ENCODE measurements around the gene FTO.

Gene FTO

DNA sequence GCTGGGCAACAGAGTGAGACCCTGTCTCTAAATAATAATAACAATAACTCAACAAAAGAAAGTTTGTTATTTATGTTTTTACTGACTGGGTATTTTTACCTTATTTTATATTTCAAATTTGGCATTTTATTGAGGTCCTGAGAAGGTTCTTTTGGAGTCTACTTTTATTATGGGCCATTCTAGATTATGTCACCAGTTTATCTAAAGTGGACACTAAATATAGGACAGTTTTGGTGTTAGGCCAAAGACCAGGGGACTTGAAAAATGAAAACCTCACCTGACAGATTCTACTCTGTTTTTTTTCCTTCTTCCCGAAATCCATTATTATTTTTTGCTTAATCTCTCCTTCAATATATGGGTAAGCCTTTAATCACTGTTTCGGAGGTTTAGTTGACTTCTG is 8.1 kb downstream of the FTO start:
- no peak for DNase-seq

DNA sequence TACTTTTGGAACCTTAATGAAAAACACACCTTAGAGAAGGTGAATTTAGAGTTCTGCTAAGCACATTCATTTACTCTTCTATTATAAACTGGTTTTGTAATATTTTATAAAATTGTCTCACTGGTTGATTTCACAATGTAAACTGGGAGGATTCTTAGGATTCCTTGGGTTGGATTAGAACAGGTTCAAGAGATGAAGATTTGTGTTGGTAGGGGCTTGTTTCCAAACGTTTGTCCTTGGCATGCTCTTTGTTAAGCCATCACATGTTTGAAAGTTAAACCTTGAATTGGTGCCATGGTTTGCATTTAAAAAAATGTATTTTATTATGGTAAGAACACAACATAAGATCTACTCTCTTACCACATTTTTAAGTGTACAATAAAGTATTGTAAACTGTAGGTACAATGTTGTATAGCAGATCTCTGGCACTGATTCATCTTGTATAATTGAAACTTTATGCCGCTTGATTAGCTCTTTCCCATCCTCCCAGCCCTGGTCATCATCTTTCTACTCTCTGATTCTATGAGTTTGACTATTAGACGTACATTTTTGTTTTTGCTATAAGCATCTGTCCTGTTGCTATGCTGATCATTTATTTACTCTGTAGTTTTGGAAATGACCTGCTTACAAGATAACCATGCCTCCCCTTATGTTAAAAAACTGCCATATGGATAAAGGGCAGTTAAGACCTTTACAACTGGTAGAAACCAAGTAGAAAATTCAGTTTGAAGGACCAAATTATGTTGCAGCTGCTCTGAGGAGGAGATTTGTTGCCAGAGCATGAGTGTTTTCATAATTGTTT is 9.6 kb downstream of the FTO start:
- DNase-seq = no peak

DNA sequence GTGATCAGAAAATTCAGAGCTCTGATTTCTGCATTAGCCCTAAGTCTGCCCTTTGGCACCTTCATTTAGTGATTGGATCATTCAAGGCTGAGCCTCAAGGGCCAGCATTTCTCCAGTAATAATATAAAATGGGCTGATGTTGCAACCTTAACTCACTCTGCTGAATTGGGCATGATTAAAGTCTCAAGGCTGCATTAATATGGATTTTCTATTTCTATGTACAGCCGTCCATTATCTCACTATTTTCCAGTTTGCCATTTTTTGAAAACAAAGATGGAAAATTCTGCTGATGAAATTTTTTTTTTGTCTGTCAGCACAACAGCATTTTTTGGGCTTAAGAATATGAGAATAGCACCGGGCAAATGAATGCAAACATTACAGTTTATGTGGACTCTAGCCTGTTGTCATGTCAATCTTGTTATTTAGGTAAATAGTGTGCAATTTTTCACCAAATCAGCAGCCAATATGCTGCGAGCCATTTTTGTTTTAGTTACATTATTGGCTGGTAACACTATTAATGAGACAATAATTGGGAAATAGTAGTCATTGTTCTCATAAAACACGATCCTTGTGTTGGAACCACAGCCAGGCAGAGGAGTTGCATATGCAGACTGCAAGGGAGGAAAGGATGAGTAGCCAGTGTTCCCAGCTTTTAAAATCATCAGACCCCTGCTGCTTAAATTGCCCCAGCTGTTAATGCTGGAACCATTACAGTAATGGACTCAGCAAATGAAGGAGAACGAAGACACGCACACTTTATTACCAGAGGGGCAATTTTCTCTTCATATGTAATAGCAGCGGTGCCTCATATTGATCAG is 10.5 kb downstream of the FTO start:
- no peak for DNase-seq

DNA sequence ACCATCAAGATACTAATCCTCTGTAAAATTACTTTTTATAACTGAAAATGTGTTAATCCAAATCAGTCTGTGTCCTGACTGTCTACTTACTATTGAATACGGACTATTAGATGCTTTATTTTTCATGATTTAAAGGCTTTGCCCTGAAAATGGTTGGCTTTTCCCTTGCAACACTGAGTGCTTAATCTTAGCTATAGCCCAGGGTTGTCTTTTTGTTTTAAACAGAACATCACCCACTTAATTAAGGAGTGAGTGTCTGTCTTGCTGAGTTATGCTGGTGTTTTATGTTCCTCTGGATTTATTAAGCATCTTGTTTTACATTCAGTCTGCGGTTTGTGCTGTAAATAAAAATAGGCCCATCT is 11.0 kb downstream of the FTO start:
- no peak for DNase-seq

DNA sequence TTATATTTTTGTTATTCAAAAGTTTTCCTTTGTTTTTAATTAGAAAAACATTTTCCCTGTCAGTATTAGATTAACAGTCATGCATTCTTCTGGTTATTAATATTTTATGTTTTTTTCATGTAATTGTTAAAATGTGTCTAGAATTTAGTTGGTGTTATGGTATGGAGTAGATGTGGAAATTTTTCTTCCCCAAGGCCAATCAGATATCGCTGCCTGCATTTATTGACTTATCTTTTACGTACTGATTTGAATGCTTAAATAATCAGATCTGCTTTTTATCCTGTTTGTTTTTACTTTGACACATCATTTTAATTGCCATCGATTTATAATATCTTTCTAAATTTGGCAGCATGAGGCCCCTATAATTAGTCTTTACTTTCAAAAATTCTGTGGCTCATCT is 13.6 kb downstream of the FTO start:
- no peak for DNase-seq

DNA sequence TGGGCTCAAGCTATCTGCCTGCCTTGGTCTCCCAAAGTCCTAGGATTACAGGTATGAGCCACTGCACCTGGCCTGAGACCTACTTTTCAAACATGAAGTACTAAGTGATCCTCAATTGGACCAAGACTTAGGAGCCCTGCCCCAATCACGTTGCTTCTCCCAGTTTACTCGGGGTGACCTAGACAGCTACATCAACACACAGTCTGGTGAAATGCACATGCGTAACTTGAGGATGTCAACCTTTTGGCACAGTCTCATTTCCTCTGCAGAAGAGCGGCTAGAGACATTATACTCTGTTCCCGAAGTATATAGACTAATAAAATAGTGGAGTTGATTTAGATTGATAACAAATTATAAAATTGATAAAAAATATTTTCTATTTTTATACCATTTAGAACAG is 17.1 kb downstream of the FTO start:
- no peak for DNase-seq

DNA sequence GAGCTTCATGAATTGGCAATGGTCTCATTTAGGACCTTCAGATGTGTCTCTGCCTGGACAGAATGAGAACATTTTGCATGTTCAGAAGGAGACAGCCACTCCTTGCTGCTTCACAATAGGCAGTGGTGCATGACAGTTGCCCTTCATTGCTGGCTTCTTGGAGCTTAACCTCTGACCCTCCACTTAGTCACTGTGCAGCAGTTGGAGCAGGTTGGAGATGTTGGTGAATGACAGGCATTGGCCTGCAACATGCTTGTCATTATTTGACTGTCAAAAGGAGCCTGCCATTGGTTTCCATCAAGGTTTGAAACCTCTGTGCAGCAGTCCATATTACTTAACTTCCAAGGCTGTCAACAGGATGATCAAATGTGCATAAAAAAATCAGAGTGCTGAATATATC is 22.7 kb downstream of the FTO start:
- DNase-seq = no peak

DNA sequence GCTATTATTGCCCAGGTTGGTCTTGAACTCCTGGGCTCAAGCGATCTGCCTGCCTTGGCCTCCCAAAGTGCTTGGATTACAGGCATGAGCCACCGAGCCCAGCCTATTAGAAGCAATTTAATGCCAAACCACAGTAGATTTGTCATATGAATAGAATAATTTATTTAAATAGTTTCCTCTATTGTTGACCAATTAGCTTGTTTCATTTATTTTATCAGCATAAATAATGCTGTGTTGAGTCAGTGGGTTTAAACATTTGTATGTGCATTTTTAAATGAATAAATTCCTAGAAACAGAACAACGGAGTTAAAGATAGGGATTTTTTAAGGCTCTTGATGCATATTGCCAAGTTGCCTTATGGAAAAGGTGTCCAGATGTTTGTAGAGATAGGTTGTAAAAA is 26.7 kb downstream of the FTO start:
- no peak for DNase-seq

DNA sequence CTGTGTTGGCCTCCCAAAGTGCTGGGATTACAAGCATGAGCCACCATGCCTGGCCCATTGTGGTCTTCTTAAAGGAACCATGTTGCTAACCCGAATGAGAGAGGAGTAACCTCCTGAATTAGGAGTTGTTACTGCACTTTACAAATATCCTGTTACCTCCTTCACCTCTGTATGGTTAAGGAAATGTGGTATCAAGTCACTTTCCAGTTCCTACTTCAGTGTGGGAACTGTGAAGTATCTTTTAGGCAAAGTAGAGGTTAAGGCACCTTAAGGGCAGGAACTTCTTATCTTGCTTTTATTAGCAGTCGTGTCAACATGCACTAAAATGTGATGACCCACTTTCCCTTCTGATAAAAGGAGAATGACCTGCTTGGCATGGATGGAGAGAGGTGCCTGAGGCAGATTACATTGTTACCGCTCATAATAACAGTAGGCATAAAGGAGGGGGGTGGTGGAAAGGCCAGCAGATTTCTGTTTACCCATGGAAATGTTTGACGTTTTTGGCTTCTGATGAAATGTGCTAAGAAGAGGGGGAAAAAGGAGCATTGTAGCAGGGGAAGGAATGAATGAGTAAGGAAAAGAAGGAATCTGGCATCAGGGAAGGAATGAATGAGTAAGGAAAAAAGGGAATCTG is 28.5 kb downstream of the FTO start:
- DNase-seq = no peak

DNA sequence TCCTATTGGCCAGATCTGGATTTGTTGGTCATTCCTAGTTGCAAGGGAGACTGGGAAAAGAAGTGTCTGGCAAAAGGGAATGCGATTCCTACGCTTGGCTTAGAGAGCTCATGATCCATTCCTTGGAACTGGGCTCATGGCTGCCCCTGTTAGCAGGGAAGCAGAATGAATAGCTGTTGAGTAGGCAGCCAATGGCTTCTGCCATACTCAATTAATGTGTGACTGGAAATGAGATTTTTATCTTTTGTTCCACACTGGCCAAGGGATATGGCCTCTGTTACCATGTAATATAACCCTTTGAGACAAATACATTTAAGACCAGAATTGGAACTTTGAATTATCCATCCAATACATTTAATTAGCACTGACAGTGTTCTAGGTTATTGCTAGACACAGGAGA is 31.0 kb downstream of the FTO start:
- no peak for DNase-seq

DNA sequence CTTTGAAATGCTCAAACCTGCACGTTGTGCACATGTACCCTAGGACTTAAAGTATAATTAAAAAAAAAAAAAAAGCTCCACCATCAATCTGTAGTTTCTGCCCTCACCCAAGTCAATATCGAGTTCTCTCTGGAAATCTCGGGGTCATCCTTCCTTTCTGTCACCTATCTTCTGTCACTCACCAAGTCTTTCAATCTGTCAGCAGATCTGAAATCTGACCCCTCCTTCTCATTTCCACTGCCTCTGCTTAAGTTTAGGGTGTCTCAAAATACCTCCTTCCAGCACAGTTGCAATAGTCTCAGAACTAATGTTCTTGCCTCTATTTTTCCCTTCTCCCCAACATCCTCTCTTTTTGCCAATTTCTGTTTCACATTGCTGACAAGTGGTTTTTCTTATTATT is 32.3 kb downstream of the FTO start:
- no peak for DNase-seq

DNA sequence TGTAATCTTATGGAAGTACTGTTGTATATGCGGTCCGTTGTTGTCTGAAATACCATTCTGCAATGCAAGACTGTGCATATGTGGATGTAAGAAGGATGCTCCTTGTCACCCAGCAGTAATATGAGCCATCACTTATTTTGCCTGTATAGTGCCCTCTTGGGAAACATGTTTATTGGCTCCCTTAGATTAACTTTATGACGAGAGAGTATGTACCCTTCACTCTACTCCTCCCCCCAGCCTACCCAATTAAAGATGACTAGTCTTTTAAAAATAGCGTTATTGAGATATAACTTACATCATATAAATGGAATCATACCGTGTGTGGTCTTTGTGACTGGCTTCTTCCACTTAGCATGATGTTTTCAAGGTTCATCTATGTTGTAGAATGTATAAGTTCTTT is 33.6 kb downstream of the FTO start:
- no peak for DNase-seq

DNA sequence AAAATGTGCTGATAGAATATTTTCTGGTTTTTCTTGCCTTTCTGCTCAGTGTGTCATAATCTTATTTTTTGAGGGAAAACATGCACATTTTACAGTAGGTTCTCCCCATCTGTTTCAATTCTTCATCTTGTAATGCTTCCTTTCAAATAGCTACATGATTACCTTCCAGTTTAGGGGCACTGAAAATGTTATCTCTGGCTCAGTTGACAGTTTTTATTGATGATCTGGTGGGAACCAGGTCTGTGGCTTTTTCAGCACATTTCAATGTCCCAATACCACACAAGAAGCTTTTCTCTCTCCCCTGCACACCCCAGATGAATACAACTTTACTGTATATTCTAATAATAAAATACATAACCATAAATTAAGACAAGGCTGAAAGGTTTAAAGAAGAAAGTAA is 36.5 kb downstream of the FTO start:
- no peak for DNase-seq

DNA sequence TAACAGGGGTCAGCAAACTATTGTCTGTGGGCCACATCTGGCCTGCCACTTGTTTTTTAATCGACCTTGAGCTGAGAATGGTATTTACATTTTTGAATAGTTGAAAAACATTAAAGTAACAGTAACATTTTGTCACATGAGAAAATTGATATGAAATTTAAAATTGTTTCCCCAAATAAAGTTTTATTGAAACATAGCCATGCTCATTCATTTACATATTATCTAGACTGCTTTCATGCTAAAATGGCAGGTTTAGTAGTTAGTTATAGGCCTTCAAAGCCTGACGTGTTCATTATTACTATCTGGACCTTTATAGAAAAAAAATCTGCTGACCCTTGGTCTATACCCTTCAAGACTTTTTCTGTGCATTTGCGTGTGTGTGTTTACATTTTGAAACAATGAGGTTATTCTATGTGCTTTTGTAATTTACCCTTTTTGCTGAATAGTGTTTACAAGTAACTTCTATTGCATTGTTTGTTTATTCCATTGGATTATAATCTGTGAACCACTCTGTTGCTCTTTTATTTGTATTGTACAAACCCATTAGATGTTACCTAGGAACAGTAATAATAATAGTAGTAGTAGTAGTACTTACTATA is 37.1 kb downstream of the FTO start:
- DNase-seq = no peak

DNA sequence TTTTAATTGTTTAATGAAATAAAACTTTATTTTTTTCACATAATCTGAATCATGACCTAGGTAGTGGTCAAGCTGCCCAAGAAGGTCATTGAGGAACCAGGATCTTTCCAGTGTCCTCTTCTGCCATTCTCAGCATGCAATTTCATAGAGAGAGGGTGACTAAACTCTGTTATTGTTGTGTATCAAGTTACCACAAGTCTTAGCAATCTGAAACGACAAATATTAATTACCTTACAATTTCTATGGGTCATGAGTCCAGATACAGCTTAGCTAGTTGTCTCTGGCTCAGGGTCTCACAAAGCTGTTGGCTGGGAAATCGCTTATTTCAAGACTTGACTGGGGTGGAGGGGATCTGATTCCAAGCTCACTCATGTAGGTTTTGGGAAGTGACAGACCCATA is 37.6 kb downstream of the FTO start:
- no peak for DNase-seq

DNA sequence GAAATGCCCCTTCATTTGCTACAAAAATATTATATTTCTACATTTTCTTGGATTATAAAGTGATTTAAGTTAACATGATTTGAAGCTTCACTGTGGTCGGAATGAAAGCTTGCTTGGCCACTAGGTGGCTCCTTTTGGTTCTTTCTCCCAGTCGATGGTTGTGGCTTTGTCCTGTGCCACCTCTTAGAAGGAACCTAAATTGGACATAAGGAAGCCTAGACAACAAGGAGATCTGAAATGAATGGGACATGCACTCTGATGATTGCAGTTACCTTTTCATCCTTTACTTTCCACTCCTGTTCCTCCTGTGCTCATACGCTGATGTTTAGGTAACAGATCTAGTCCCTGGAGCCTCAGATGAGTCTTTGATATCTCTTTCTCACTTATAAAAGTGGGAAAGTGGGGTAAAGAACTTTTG is 39.2 kb downstream of the FTO start:
- peak; percentile 35 for DNase-seq

DNA sequence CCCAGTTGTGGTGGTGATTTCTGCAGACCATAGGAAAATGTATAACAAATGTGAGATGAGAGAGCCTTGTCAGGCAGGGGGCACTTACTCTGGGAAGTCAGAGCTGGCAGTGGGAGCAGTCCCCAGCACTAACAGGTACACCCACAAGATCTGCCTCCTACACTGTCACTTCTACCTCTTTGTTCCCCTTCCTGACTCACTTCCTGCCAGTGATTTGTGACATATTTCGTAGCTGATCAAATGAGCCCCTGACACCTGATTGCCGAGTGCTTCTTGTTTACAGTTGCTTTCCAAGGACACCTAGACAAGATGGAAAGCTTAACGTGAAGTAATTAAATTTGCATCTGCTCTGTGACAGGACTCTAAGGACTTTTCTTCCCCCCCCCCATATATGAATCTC is 40.5 kb downstream of the FTO start:
- peak; percentile 18 for DNase-seq

DNA sequence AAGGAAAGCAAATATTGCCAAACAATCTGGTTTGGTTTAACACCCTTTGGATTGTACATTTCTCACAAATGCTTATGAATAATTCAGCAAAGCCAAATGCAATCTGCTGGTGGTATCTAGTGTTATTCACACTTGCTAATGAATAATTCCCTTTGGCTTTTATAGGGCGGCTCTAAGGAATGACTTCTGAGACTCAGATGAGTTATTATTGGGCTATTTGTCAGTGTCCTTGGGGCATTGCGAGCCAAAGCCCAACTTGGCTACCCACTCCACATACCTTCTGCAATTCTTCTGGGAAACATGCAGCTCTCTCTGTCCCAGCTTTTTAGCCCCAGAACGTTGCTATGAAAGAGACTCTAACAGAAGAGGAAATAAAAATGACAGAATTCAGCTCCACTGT is 41.1 kb downstream of the FTO start:
- no peak for DNase-seq

DNA sequence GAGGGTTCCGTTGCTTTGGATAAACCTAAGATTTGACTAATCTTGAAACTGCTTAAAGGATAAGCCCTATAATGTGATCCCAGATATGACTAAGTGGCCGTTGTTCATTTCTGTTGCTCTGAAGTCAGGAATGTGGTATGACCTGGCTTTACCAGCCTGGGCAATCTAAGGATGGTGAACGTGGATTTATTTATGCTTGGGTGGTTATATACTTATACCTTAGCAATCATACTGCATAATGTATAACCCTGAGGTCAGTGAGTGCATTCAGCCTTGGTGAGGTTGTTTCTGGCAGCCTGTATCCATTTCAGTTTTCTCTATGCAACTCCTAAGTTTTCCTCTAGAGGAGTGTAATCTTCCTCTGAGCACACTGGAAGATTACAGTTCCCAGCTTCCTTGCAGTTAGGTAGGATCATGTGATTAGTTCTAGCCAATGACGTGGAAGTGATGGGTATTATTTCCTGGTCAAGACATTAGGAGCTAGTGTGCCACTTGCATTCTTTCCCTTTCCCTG is 41.9 kb downstream of the FTO start:
- no peak for DNase-seq

DNA sequence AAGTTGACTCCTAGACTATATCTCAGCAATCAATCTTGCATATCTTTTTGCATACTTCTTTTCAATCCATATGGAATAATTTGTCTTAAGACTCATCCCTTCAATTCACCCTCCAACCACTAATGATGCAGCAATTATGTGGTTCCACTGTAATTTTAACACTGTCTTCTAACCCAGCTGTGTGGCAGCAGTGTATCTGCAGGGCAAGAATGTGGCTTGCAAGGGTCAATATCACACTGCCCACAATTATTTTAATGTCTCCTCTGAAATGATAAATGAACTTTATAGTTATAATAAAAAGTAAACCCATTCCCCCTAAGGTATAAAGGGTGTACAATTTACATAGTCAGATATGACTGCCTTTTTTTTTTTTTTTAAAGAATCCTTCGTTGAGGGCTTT is 48.6 kb downstream of the FTO start:
- no peak for DNase-seq

DNA sequence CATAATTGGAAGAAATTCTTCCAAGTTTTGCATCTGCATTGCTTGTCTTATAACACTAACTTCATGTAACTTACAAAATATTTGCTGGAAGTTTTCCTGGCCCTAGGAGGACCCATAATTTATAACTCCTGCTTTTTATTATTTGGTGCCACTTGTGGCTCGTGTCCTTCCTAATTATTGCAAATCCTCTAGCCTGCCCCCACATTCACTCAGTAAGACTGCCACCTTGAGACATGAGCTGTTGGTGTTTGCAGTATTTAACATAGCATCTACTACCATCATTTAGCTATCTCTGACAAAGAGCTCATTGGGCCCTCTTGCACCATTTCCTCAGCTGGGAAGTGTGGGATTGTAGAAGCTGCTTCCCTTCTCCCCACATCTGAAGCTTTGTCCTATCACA is 49.5 kb downstream of the FTO start:
- no peak for DNase-seq

DNA sequence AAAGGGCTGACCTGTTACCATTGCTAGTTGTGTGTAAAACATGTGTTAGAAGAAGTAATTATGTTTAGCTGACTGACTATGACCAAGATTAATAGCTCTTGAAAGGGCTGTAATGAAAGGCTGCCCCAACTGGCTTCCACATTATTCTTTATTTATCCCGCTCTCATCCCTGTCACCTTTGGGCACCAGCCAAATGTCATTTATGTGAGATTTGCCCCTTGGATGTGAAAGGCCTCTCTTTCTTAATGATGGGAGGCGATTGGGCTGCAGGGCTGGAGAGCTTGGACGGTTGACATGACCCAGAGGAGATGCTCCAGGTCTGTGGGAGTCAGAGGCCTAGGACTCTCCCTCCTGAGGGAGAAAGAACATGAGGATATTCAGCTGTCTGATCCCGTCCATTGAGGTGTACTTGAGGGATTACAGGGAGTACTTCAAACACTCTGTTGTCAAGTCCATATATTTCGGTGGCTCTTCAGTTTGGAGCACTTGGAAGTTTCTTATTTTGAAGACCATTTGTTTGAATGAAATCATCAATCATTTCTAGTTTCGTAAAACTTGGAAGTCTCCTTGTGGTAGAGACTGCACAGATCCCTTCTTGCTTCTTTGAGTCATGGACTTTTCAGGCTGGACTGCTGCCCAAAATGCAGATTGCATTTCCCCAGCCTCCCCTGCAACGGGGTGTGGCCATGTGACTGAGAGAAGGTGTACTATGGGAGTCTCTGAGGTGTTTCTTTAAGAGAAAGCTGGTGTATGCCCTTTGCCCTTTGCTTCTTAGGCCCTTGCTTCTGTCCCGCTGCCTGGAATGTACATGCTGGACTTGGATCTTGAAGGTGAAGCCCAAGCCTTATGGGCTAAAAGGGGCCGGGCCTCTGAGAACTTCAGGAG is 51.3 kb downstream of the FTO start:
- no peak for DNase-seq
